GM12878 (cell line): Measurements from ENCODE around the gene TRIM62. TPM values are rescaled to one million over a fixed set of nuclear protein-coding genes. Genes with fewer than 3 reads are reported as not detected.

Experiments used
- ATAC-seq: fragments of 200-7000 bp; cut with Tn5 transposase; 3 replicates; pipeline ENCODE4 v1.9.1; 2020; ENCODE audit warnings: mild to moderate bottlenecking, moderate library complexity
- BruUV-seq: library from RNA; stranded (reverse); fragments of 400-500 nt; replicated peaks from 2 replicates; lab custom pipeline; 2021; lab: Mats Ljungman, UMichigan
- CTCF ChIA-PET: fragments of 300-600 bp; sonication (Branson Sonifier 250); formaldehyde crosslinking; extraction: SDS; loops from one replicate; lab custom pipeline; 2021; ENCODE audit warnings: inconsistent platforms; lab: Yijun Ruan, JAX
- POLR2A ChIA-PET: fragments of 350-600 bp; formaldehyde crosslinking; extraction: SDS; loops from one replicate; lab custom pipeline; 2021; ENCODE audit warnings: inconsistent platforms; lab: Charles Lee
- RAD21 ChIA-PET: fragments of 300-600 bp; sonication (Branson Sonifier 250); formaldehyde crosslinking; loops from one replicate; lab custom pipeline; 2023; ENCODE audit warnings: antibody characterized with exemption; ENCODE audit not compliant: unreplicated experiment; lab: Charles Lee
- SMC1A ChIA-PET: fragments of 300-600 bp; sonication (Branson Sonifier 250); formaldehyde crosslinking; loops from one replicate; lab custom pipeline; 2023; ENCODE audit not compliant: unreplicated experiment, uncharacterized antibody; lab: Charles Lee
- DNase-seq: peaks from one replicate; pipeline ENCODE4 v3.0.0-alpha.2; 2011; ENCODE audit warnings: low read depth, low spot score
- FAIRE-seq: peaks from 3 replicates; lab custom pipeline; 2011; peaks lifted over from hg19 to GRCh38; lab: Jason Lieb, UNC
- H2AFZ ChIP-seq: 2 replicates; pipeline ENCODE4 v1.6.0; 2011; ENCODE audit warnings: low read depth, low read length, control low read depth; ENCODE audit not compliant: control insufficient read depth
- H3K27ac ChIP-seq: 2 replicates; pipeline ENCODE4 v1.5.1; 2011; ENCODE audit warnings: control low read depth; ENCODE audit not compliant: control insufficient read depth, insufficient read depth
- H3K27me3 ChIP-seq, 2 experiments: replicated peaks in 1 of 2; 2 replicates each; pipeline versions ENCODE4 v1.6.0 to v1.6.1; 2011; ENCODE audit warnings: low read length in 1 of 2; ENCODE audit not compliant: control insufficient read depth in 2 of 2, insufficient read depth in 2 of 2
- H3K36me3 ChIP-seq, 2 experiments: 2 replicates each; pipeline ENCODE4 v1.5.1; 2011; ENCODE audit warnings: low read length in 1 of 2; ENCODE audit not compliant: control insufficient read depth in 2 of 2, insufficient read depth in 2 of 2
- H3K4me1 ChIP-seq: 2 replicates; pipeline ENCODE4 v1.6.1; 2011; ENCODE audit warnings: mild to moderate bottlenecking, low read length, moderate library complexity, mixed read lengths; ENCODE audit not compliant: control insufficient read depth, insufficient read depth
- H3K4me2 ChIP-seq: 2 replicates; pipeline ENCODE4 v1.6.0; 2011; ENCODE audit warnings: control low read depth; ENCODE audit not compliant: control insufficient read depth, insufficient read depth
- H3K4me3 ChIP-seq: fragments of 200-600 bp; sonication (generic); 2 replicates; pipeline ENCODE4 v1.5.1; 2016
- H3K79me2 ChIP-seq: 2 replicates; pipeline ENCODE4 v1.6.0; 2011; ENCODE audit warnings: low read length; ENCODE audit not compliant: control insufficient read depth, insufficient read depth
- H3K9ac ChIP-seq: 2 replicates; pipeline ENCODE4 v1.8.0; 2011; ENCODE audit warnings: low read length, control low read depth, mixed read lengths; ENCODE audit not compliant: control insufficient read depth, insufficient read depth
- H3K9me3 ChIP-seq: replicated peaks from 3 replicates; pipeline ENCODE4 v1.5.1; 2011; ENCODE audit warnings: mild to moderate bottlenecking, low read length; ENCODE audit not compliant: control insufficient read depth, insufficient read depth
- H4K20me1 ChIP-seq: 2 replicates; pipeline ENCODE4 v1.6.0; 2011; ENCODE audit not compliant: control insufficient read depth, insufficient read depth
- CBFB ChIP-seq: IDR thresholded peaks from 2 replicates; pipeline ENCODE4 v1.6.1; 2016; ENCODE audit warnings: antibody characterized with exemption, low read depth
- GABPA ChIP-seq: IDR thresholded peaks from 2 replicates; pipeline ENCODE4 v1.6.1; 2014; ENCODE audit warnings: antibody characterized with exemption, low read depth, mild to moderate bottlenecking, inconsistent platforms
- PAX5 ChIP-seq: IDR thresholded peaks from 2 replicates; pipeline ENCODE4 v1.6.1; 2011; ENCODE audit warnings: low read depth, low read length, borderline replicate concordance
- RELA ChIP-seq: fragments of 450-650 bp; IDR thresholded peaks from 2 replicates; pipeline ENCODE4 v1.8.0; 2014; ENCODE audit warnings: borderline replicate concordance; ENCODE audit not compliant: partially characterized antibody
- SREBF1 ChIP-seq: IDR thresholded peaks from 2 replicates; pipeline ENCODE4 v1.6.1; 2012; ENCODE audit warnings: mild to moderate bottlenecking, low read length
- SUPT20H ChIP-seq: IDR thresholded peaks from 2 replicates; pipeline ENCODE4 v1.6.1; 2011; ENCODE audit warnings: low read depth, mild to moderate bottlenecking, low read length, moderate library complexity, borderline replicate concordance; ENCODE audit not compliant: control insufficient read depth
- ZBTB40 ChIP-seq: fragments of 450-650 bp; IDR thresholded peaks from 2 replicates; pipeline ENCODE4 v1.6.1; 2016; ENCODE audit warnings: mild to moderate bottlenecking, moderate library complexity, borderline replicate concordance
- WGBS: methylation state at CpG from one replicate; pipeline ENCODE4 v1.1.6; 2016; ENCODE audit warnings: low lambda C conversion rate; ENCODE audit not compliant: insufficient replicate concordance, insufficient coverage; ENCODE audit errors: missing lambda C conversion rate; 5-methylcytosine and 5-hydroxymethylcytosine counted together
- in situ Hi-C: fragments of 300-500 bp; cut with MboI; formaldehyde crosslinking; loops from 9 replicates; pipeline ENCODE4 v1.14.3; 2018; ENCODE audit warnings: mixed read lengths
- intact Hi-C: fragments of 100-400 bp; cut with micrococcal nuclease; formaldehyde crosslinking; loops from one replicate; pipeline ENCODE4 v1.14.2; 2022; ENCODE audit not compliant: unreplicated experiment
- polyA plus RNA-seq, 11 experiments: library from polyadenylated mRNA; depleted of rRNA in 4 of 11; unstranded in 6 of 11; stranded (reverse) in 5 of 11; fragments of >200 nt; fragmentation: Nextera tagmentation in 4 of 11; fragmentation: Illumina TruSeq in 1 of 11; extraction: Ambion mirVana in 4 of 11; extraction: Trizol in 1 of 11; gene quantifications; 1 replicate in 1 of 11; 2 replicates in 10 of 11; pipeline versions ENCODE4 v1.2.1 to v1.2.3, GENCODE V29; 2011 to 2016; ENCODE audit warnings: inconsistent platforms in 2 of 11, missing spikeins in 2 of 11, low read depth in 1 of 11
- total RNA-seq, 4 experiments: library from RNA; depleted of rRNA in 3 of 4; stranded (reverse); fragments of >200 nt in 3 of 4; fragmentation: Illumina TruSeq in 1 of 4; extraction: Trizol in 1 of 4; gene quantifications; 2 replicates each; pipeline versions ENCODE4 v1.2.1 to v1.2.3, GENCODE V29; 2013 to 2021

The TRIM62 gene
- total and polyA plus RNA-seq, 10 of the 15 experiments (the other 5 are each of a cell fraction or from before 2014, with no cell fraction given) = 0.52 to 4.2 (median 1.9) TPM

GRCh38 chr1:33143176-33143575, 38.7 kb downstream of the TRIM62 start:
- Histone ChIP-seq H3K9me3 (no peaks in the 10 kb centered on the region), H3K27me3 (no peaks in the 10 kb centered on the region), H3K36me3 (no peaks in the 10 kb centered on the region), H3K79me2 (no peaks in the 10 kb centered on the region), H3K4me1 (no peaks in the 10 kb centered on the region), H3K4me3 (no peak overlapping the region), H2AFZ (no peak overlapping the region), H4K20me1 (no peaks in the 10 kb centered on the region), H3K9ac (no peak overlapping the region), H3K4me2 (no peak overlapping the region), H3K27ac (no peak overlapping the region)
- RAD21 ChIA-PET = no interaction called here
- CTCF ChIA-PET = interaction anchor here (1.3 kb wide), 1 partner anchor 16 kb away, joined by 3 read pairs; no protein-coding TSS in a partner anchor
- SMC1A ChIA-PET = no interaction called here
- FAIRE-seq = no peak
- in situ Hi-C loops (no loop called here), intact Hi-C loops (no loop called here)
- POLR2A ChIA-PET = no interaction called here
- BruUV-seq = no TSS peak
- DNase-seq = no peak
- ATAC-seq = no peak
- WGBS = 23% methylated on average over 4 of the region's 4 CpGs
- TF ChIP-seq GABPA (no peak), PAX5 (no peak), CBFB (no peak), RELA (no peak), SUPT20H (no peak), ZBTB40 (no peak), SREBF1 (no peak)
- TF ChIP-seq, all 136 proteins: peak for 0
